22Rv1 (cell line): ENCODE results near the gene OR13C4.
"Not testable (repeated sequence)": the region's sequence is repeated elsewhere in the genome, so short reads cannot be mapped to it uniquely, and the experiment has no call there.

Experiments used
- H3K27ac ChIP-seq: fragments of 450-650 bp; 2 replicates; pipeline ENCODE4 v1.5.1; 2017
- CTCF ChIP-seq: fragments of 450-650 bp; IDR thresholded peaks from 2 replicates; pipeline ENCODE4 v1.5.1; 2017; ENCODE audit warnings: mild to moderate bottlenecking
- ZFX ChIP-seq: fragments of 450-650 bp; IDR thresholded peaks from 2 replicates; pipeline ENCODE4 v1.6.1; 2017; ENCODE audit warnings: antibody characterized with exemption, borderline replicate concordance

Gene OR13C4

GRCh38 chr9:104553261-104553660 is 26.3 kb upstream of the OR13C4 start:
- no peak for TF ChIP-seq ZFX
- TF ChIP-seq CTCF = no peak
- H3K27ac ChIP-seq = no peak overlapping the region

GRCh38 chr9:104544644-104545043 is 17.6 kb upstream of the OR13C4 start:
- TF ChIP-seq ZFX (no peak), CTCF (no peak)

GRCh38 chr9:104539275-104539674 is 12.3 kb upstream of the OR13C4 start:
- TF ChIP-seq ZFX (no peak), CTCF (no peak)
- H3K27ac ChIP-seq = no peak overlapping the region

More at GRCh38 chr9:104544644-104545043, 17.6 kb upstream of the OR13C4 start:
- no peak overlapping the region for H3K27ac ChIP-seq

- TF ChIP-seq ZFX (no peak), CTCF (no peak)
- H3K27ac ChIP-seq = no peak within 1 kb of the TSS
These were observed 9.7 kb upstream of the OR13C4 start, which contains the start of gene OR13C3 for GRCh38 chr9:104536756-104537155. OR13C3 (minus strand) TSS chr9:104536856; CDS start chr9:104536723, 133 bp downstream.

- H3K27ac ChIP-seq = not testable (repeated sequence)
These were observed 6.8 kb downstream of the OR13C4 start for GRCh38 chr9:104520241-104520640.

- H3K27ac ChIP-seq = no peak overlapping the region
- TF ChIP-seq CTCF (no peak), ZFX (no peak)
These were observed 12.1 kb downstream of the OR13C4 start for GRCh38 chr9:104514901-104515300.

GRCh38 chr9:104506565-104506964 is 20.4 kb downstream of the OR13C4 start:
- H3K27ac ChIP-seq = no peak overlapping the region
- TF ChIP-seq CTCF (no peak), ZFX (no peak)

- TF ChIP-seq ZFX = no peak
- TF ChIP-seq CTCF = no peak
- H3K27ac ChIP-seq = no peak within 1 kb of the TSS
These were observed 23.0 kb downstream of the OR13C4 start, which contains the start of gene OR13F1 for GRCh38 chr9:104503963-104504362. OR13F1 (plus strand) TSS chr9:104504263; CDS start chr9:104504263, 0 bp downstream.
